PC-3 (cell line): ENCODE results near the gene YLPM1. TPM values are rescaled to one million over a fixed set of nuclear protein-coding genes. Genes with fewer than 3 reads are reported as not detected.

ENCODE experiments used
- ATAC-seq: fragments of 200-7000 bp; cut with Tn5 transposase; 2 replicates; pipeline ENCODE4 v1.9.1; 2020; ENCODE audit warnings: mild to moderate bottlenecking, moderate library complexity
- BruUV-seq: library from RNA; stranded (reverse); fragments of 400-500 nt; replicated peaks from 2 replicates; lab custom pipeline; 2021; lab: Mats Ljungman, UMichigan
- CTCF ChIA-PET: fragments of 300-600 bp; sonication (Branson Sonifier 250); formaldehyde crosslinking; loops from one replicate; lab custom pipeline; 2022; ENCODE audit warnings: antibody characterized with exemption; lab: Charles Lee
- POLR2A ChIA-PET: fragments of 300-600 bp; sonication (Branson Sonifier 250); formaldehyde crosslinking; loops from one replicate; lab custom pipeline; 2022; ENCODE audit warnings: antibody characterized with exemption; ENCODE audit not compliant: unreplicated experiment; lab: Charles Lee
- DNase-seq: peaks from one replicate; pipeline ENCODE4 v3.0.0-alpha.2; 2015
- H2AFZ ChIP-seq: fragments of 300-600 bp; sonication (generic); 2 replicates; pipeline ENCODE4 v1.6.0; 2016; ENCODE audit warnings: antibody characterized with exemption, low read length
- H3F3A ChIP-seq: fragments of 300-600 bp; sonication (generic); one replicate; pipeline ENCODE4 v1.6.0; 2017; ENCODE audit warnings: antibody characterized with exemption, low read length, control low read depth, mild to moderate bottlenecking; ENCODE audit not compliant: unreplicated experiment
- H3K27ac ChIP-seq: fragments of 300-600 bp; sonication (generic); 2 replicates; pipeline ENCODE4 v1.5.1; 2016; ENCODE audit warnings: mild to moderate bottlenecking, low read length
- H3K27me3 ChIP-seq: fragments of 300-600 bp; sonication (generic); 2 replicates; pipeline ENCODE4 v1.6.1; 2016; ENCODE audit warnings: low read length, mixed read lengths
- H3K36me3 ChIP-seq: fragments of 300-600 bp; sonication (generic); 2 replicates; pipeline ENCODE4 v1.6.1; 2016; ENCODE audit warnings: low read depth, mixed run types, low read length, mixed read lengths
- H3K4me1 ChIP-seq: fragments of 300-600 bp; sonication (generic); 2 replicates; pipeline ENCODE4 v1.5.1; 2016; ENCODE audit warnings: low read length; ENCODE audit not compliant: insufficient read depth
- H3K4me2 ChIP-seq: fragments of 300-600 bp; sonication (generic); 2 replicates; pipeline ENCODE4 v1.6.0; 2016; ENCODE audit warnings: low read length
- H3K4me3 ChIP-seq: fragments of 300-600 bp; sonication (generic); 2 replicates; pipeline ENCODE4 v1.5.1; 2016; ENCODE audit warnings: mild to moderate bottlenecking, low read length, mixed read lengths
- H3K79me2 ChIP-seq: fragments of 300-600 bp; sonication (generic); 2 replicates; pipeline ENCODE4 v1.6.1; 2017; ENCODE audit warnings: low read length, mixed read lengths
- H3K9ac ChIP-seq: fragments of 300-600 bp; sonication (generic); 2 replicates; pipeline ENCODE4 v1.6.0; 2016; ENCODE audit warnings: mild to moderate bottlenecking, low read length
- H3K9me2 ChIP-seq: fragments of 300-600 bp; sonication (generic); replicated peaks from 2 replicates; pipeline ENCODE4 v1.6.1; 2016; ENCODE audit warnings: mixed run types, low read length, mixed read lengths
- H3K9me3 ChIP-seq: fragments of 300-600 bp; sonication (generic); 2 replicates; pipeline ENCODE4 v1.6.1; 2016; ENCODE audit warnings: low read length, mixed read lengths
- H4K20me1 ChIP-seq: fragments of 300-600 bp; sonication (generic); 2 replicates; pipeline ENCODE4 v1.6.1; 2016; ENCODE audit warnings: low read length, mixed read lengths
- CTCF ChIP-seq: fragments of 300-600 bp; sonication (generic); conservative IDR thresholded peaks from 2 replicates; pipeline ENCODE4 v1.5.1; 2017; ENCODE audit warnings: antibody characterized with exemption, low read depth, mild to moderate bottlenecking, low read length
- EZH2 ChIP-seq: fragments of 300-600 bp; sonication (generic); IDR thresholded peaks from one replicate; pipeline ENCODE4 v1.6.1; 2017; ENCODE audit warnings: antibody characterized with exemption, mild to moderate bottlenecking, low read length; ENCODE audit not compliant: unreplicated experiment
- EZH2phosphoT487 ChIP-seq: fragments of 300-600 bp; sonication (generic); IDR thresholded peaks from 2 replicates; pipeline ENCODE4 v1.6.1; 2018; ENCODE audit warnings: mild to moderate bottlenecking, antibody characterized with exemption, low read length, borderline replicate concordance
- intact Hi-C: fragments of 100-400 bp; cut with micrococcal nuclease; formaldehyde crosslinking; loops from 2 replicates; pipeline ENCODE4 v1.9.0; 2023
- total RNA-seq: library from RNA; depleted of rRNA; stranded (reverse); fragments of >200 nt; gene quantifications from 2 replicates; pipeline ENCODE4 v1.2.3, GENCODE V29; 2014

The YLPM1 gene
- total RNA-seq, 1 experiment from 2014 or later = 25.1 TPM

GRCh38 chr14:74875941-74876913 is 113.1 kb downstream of the YLPM1 start, which contains the start of gene PROX2:
Gene PROX2 (minus strand): TSS chr14:74876145. CDS start chr14:74863834, 12,311 bp downstream.
- BruUV-seq = no TSS peak
- Histone ChIP-seq H3K9me3 (no peaks in the 10 kb centered on the region), H3K79me2 (no peaks in the 10 kb centered on the region), H3K27me3 (no peaks in the 10 kb centered on the region), H3K4me3 (no peak within 1 kb of the TSS), H3K4me2 (no peak within 1 kb of the TSS), H3K9me2 (no peaks in the 10 kb centered on the region), H3K4me1 (peaks cover 14% of the 10 kb centered on the region), H3F3A (no peaks in the 10 kb centered on the region), H2AFZ (no peak within 1 kb of the TSS), H3K36me3 (no peaks in the 10 kb centered on the region), H4K20me1 (no peaks in the 10 kb centered on the region), H3K27ac (no peak within 1 kb of the TSS), H3K9ac (no peak within 1 kb of the TSS)
- TF ChIP-seq EZH2 = no peak
- TF ChIP-seq CTCF = no peak
- TF ChIP-seq EZH2phosphoT487 = no peak
- POLR2A ChIA-PET = no interaction called here
- ATAC-seq = no peak
- intact Hi-C loops = no loop called here
- DNase-seq = no peak
- CTCF ChIA-PET = interaction anchor here (1.0 kb wide), 1 partner anchor 15 kb away, joined by 3 read pairs; no protein-coding TSS in a partner anchor

GRCh38 chr14:74879427-74880182 is 116.5 kb downstream of the YLPM1 start:
- H2AFZ ChIP-seq = peak overlapping the region; percentile 47; the same call in 1 of the 2 replicates
- no peak overlapping the region for H3K4me3 ChIP-seq
- no peaks in the 10 kb centered on the region for H3K27me3 ChIP-seq
- CTCF ChIA-PET = interaction anchor here (0.6 to 3.2 kb wide), 9 partner anchors 19 to 529 kb away, joined by 3 to 35 read pairs (median 6); partner anchors contain the start of gene RPS6KL1
- H3F3A ChIP-seq = no peaks in the 10 kb centered on the region
- H3K27ac ChIP-seq = peak overlapping the region; percentile 1; the same call in 1 of the 2 replicates
- no peak overlapping the region for H3K9ac ChIP-seq
- POLR2A ChIA-PET = interaction anchor here (0.5 to 0.6 kb wide), 5 partner anchors 18 to 577 kb away, joined by 3 to 10 read pairs (median 5); partner anchors contain the start of genes ABCD4 and ZC2HC1C
- peak overlapping the region; percentile 33 for H3K4me2 ChIP-seq
- H3K4me1 ChIP-seq = peaks cover 27% of the 10 kb centered on the region
- peaks cover 32% of the 10 kb centered on the region for H3K79me2 ChIP-seq
- no peaks in the 10 kb centered on the region for H3K9me2 ChIP-seq
- intact Hi-C loops = no loop called here
- H3K36me3 ChIP-seq = peaks cover 12% of the 10 kb centered on the region; the same call in 1 of the 2 replicates
- BruUV-seq = no TSS peak
- no peak for TF ChIP-seq EZH2phosphoT487
- TF ChIP-seq EZH2 = no peak
- TF ChIP-seq CTCF = no peak
- H4K20me1 ChIP-seq = peaks cover 16% of the 10 kb centered on the region
- no peaks in the 10 kb centered on the region for H3K9me3 ChIP-seq
- DNase-seq = peak; percentile 61
- ATAC-seq = peak; percentile 45
